Stimulated activated memory B cell treated with anti-CD40 and anti-IgM and Interleukin-4, amounts not matched to agents 10 μg/mL and 1 μg/mL and 100 μg/mL, for 72 hours (primary cell): Measurements from ENCODE around the gene MMP21.

Experiments used
- ATAC-seq: fragments of 150-1000 bp; cut with Tn5 transposase; 2 replicates; pipeline ENCODE4 v1.10.0; 2021
- H3K27ac Mint-ChIP-seq: one replicate; pipeline ENCODE4 v1.8.0; 2022; ENCODE audit warnings: mild to moderate bottlenecking, mixed read lengths
- H3K27me3 Mint-ChIP-seq: one replicate; pipeline ENCODE4 v1.8.0; 2022; ENCODE audit warnings: mixed read lengths
- H3K36me3 Mint-ChIP-seq: one replicate; pipeline ENCODE4 v1.8.0; 2022; ENCODE audit warnings: mixed read lengths
- H3K4me1 Mint-ChIP-seq: one replicate; pipeline ENCODE4 v1.8.0; 2022; ENCODE audit warnings: mixed read lengths
- H3K4me3 Mint-ChIP-seq: one replicate; pipeline ENCODE4 v1.8.0; 2022; ENCODE audit warnings: mild to moderate bottlenecking, moderate library complexity, mixed read lengths
- H3K9me3 Mint-ChIP-seq: one replicate; pipeline ENCODE4 v1.8.0; 2022; ENCODE audit warnings: mixed read lengths

Gene MMP21

DNA sequence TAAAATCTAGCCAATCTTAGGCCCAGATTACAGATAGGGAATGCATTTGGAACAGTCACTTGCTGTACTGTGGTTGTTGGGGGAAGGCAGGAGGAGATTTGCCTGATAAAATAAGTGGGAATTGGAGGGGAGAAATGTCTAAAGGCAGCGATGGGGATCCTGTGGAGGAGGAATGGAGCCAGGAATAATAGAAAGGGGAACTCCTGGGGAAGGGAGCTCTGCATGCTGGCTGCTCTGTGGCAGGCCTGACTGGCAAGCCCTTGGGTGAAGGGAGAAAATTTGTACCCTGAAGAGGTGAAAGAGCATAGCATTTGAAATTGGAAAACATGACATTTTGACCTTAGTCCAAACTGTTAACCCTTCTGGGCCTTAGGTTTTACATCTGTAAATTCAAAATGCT is 13.7 kb downstream of the MMP21 start:
- Mint-ChIP-seq H3K4me3 (no peak overlapping the region), H3K27me3 (no peaks in the 10 kb centered on the region), H3K9me3 (no peaks in the 10 kb centered on the region), H3K27ac (no peak overlapping the region), H3K4me1 (no peaks in the 10 kb centered on the region), H3K36me3 (peaks cover 73% of the 10 kb centered on the region)
- no peak for ATAC-seq

DNA sequence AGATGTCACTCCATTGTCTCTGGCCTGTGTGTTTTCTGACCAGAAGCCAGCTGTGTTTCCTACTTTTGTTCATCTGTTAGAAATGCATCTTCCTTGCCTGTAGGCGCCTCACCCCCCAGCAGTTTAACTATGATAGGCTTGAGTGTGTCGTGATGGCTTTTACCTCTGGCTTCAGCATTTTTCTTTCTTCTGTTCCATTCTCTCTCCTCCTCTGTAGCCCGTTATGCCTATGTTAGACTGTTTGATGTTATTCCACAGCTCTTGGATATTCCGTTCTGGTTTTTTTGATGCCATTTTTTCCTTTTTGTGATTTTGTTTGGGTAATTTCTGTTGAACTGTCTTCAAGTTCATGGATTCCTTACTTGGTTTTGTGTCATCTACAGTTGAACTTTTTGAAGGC is 17.9 kb downstream of the MMP21 start:
- H3K4me3 Mint-ChIP-seq = no peak overlapping the region
- H3K9me3 Mint-ChIP-seq = no peaks in the 10 kb centered on the region
- no peaks in the 10 kb centered on the region for H3K4me1 Mint-ChIP-seq
- no peak overlapping the region for H3K27ac Mint-ChIP-seq
- no peak for ATAC-seq
- H3K27me3 Mint-ChIP-seq = no peaks in the 10 kb centered on the region
- H3K36me3 Mint-ChIP-seq = peaks cover 75% of the 10 kb centered on the region

DNA sequence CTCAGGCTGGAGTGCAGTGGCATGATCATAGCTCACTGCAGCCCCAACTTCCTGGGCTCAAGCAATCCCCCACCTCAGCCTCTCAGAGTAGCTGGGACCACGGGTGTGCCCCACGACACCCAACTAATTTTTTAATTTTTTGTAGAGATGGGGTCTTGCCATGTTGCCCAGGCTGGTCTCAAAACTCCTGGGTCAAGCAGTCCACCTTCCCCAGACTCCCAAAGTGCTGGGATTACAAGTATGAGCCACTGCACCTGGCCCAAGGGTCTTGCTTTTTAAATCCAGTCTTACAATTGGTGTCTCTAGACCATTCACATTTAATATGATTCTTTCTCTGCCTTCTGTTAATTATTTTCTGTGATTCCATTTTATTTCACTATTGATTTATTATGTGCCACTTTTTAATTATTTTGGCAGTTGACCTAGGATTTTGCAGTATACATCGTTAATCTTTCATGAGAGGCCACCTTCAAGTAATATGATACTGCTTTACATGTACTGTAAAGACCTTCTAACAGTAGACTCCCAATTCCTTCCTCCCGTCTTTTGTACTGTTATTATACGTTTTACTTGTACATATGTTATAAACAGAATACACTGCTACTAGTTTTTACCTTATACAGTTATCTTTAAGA is 18.7 kb downstream of the MMP21 start:
- Mint-ChIP-seq H3K27me3 (no peaks in the 10 kb centered on the region), H3K4me3 (no peak overlapping the region), H3K36me3 (peaks cover 76% of the 10 kb centered on the region), H3K4me1 (no peaks in the 10 kb centered on the region), H3K27ac (no peak overlapping the region), H3K9me3 (no peaks in the 10 kb centered on the region)
- no peak for ATAC-seq

DNA sequence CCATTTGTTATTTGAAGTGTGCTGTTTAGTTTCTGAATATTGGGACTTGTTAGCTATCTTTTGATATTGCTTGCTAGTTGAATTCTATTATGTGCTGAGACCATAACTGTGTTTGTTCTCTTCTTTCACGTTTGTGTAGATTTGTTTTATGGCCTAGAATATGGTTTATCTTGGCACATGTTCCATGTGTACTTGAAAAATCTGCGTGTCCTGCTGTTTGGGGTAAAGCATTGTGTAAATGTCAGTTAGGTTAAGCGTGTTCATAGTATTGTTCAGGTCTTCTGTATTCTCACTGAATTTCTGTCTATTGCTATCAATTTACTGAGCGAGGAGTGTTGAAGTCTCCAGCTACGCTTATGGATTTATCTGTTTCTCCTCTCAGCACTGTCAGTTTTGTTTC is 19.4 kb downstream of the MMP21 start:
- ATAC-seq = no peak
- H3K27ac Mint-ChIP-seq = no peak overlapping the region
- no peaks in the 10 kb centered on the region for H3K4me1 Mint-ChIP-seq
- no peak overlapping the region for H3K4me3 Mint-ChIP-seq
- H3K27me3 Mint-ChIP-seq = no peaks in the 10 kb centered on the region
- H3K9me3 Mint-ChIP-seq = no peaks in the 10 kb centered on the region
- H3K36me3 Mint-ChIP-seq = peaks cover 76% of the 10 kb centered on the region

DNA sequence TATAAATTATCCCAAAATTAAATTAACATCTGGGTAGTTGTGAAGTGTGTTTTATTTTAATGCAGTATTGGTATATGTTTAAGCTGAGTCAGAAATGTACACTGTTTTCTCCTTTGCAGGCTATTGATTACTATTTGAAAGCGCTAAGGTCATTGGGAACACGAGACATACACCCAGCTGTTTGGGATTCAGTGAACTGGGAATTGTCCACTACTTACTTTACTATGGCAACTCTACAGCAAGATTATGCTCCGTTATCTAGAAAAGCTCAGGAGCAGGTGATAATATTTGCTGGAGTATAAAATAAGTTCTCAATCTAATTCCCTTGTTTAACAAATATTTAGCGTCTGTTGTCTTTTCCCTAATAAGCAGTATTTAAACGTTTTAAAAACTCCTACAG is 28.2 kb downstream of the MMP21 start:
- Mint-ChIP-seq H3K36me3 (peaks cover 94% of the 10 kb centered on the region), H3K27ac (no peak overlapping the region), H3K9me3 (no peaks in the 10 kb centered on the region), H3K4me3 (no peak overlapping the region), H3K27me3 (no peaks in the 10 kb centered on the region), H3K4me1 (no peaks in the 10 kb centered on the region)
- ATAC-seq = no peak

DNA sequence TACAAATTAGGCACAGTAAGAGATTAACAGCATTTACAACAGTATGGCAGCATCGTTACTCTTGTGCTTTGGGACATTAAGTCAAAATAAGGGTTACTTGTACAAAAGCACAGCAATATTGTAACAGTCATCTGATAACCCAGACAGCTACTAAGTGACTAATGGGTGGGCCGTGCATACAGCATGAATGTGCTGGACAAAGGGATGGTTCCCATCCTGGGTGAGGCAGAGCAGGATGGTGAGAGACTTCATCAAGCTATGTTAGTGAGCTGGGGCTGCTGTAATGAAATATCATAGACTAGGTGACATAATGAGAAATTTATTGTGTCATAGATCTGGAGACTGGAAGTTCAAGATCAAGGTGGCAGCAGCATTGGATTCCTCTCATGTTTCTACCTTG is 30.7 kb downstream of the MMP21 start:
- H3K9me3 Mint-ChIP-seq = no peaks in the 10 kb centered on the region
- H3K4me3 Mint-ChIP-seq = no peak overlapping the region
- no peaks in the 10 kb centered on the region for H3K4me1 Mint-ChIP-seq
- H3K27ac Mint-ChIP-seq = no peak overlapping the region
- ATAC-seq = no peak
- H3K36me3 Mint-ChIP-seq = peaks cover 97% of the 10 kb centered on the region
- no peaks in the 10 kb centered on the region for H3K27me3 Mint-ChIP-seq

DNA sequence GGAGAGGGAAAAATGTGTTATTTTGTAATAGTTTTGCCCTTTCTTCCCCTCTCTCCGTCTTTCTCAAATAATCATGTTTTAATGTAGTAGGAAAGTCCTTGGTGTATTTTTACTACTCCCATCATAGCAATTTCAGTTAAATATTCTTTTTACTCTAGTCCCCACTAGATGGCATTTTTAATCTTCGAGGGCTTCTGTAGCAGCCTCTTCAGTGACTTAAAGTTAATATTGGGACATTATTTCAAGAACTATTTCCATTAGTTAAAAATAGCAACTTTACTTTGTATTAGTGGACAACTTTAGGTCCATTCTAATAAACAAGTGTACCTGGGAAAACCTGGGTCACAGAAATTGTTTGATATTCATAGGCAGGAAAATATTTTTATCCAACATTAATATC is 33.2 kb downstream of the MMP21 start:
- ATAC-seq = no peak
- H3K4me1 Mint-ChIP-seq = no peaks in the 10 kb centered on the region
- H3K36me3 Mint-ChIP-seq = peaks cover 90% of the 10 kb centered on the region
- no peak overlapping the region for H3K27ac Mint-ChIP-seq
- no peaks in the 10 kb centered on the region for H3K9me3 Mint-ChIP-seq
- no peaks in the 10 kb centered on the region for H3K27me3 Mint-ChIP-seq
- no peak overlapping the region for H3K4me3 Mint-ChIP-seq

DNA sequence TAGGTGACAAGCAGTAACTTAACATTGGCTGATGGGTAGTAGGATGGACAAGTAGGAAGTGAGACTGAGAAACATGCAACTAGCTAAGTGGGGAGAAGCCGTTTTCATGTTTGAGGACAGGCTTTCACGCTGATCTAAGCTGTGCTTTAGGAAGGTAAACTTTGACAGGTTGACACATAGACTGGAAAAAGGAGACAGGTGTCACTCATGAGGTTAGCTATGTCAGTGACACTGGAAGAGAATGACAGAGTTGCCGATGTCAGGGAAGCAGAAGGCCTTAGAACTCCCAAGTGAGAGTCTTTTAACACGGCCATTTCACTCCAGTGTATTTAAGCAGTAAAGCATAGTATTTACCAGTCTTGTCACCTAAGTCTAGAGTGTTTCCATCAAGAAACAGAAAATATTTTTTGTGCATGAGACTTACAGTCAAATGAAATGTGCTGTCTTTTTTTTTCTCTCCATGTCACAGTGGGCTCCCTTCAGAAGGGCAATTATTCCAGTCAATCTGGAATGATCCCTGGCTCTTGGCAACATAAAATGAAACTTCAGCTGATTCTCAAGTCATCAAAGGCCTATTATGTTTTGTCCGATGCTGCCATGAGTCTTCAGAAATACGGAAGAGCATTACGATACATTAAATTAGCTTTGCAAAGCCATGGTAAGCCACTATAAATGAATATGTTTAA is 35.5 kb downstream of the MMP21 start:
- no peaks in the 10 kb centered on the region for H3K27me3 Mint-ChIP-seq
- no peak overlapping the region for H3K27ac Mint-ChIP-seq
- H3K36me3 Mint-ChIP-seq = peaks cover 91% of the 10 kb centered on the region
- no peaks in the 10 kb centered on the region for H3K4me1 Mint-ChIP-seq
- H3K9me3 Mint-ChIP-seq = no peaks in the 10 kb centered on the region
- no peak overlapping the region for H3K4me3 Mint-ChIP-seq
- no peak for ATAC-seq

DNA sequence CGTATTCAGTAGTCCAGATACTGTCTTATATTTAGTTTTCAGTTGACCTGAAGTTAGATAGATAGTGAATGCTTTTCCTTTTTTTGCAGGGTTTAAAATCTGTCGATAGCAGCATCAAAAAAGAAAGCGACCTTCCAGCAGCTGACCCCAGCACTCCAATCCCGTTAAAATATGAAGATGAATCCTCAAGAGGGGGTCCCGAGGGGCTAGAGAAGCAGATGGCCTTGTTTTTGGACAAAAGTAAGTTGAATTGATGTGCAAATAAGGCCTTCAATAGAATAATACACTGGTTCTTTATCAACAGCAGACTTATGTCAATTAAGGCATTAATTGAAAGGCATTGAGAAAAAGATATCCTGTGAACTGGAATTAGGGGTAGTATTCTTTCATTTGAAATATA is 37.4 kb downstream of the MMP21 start:
- no peak overlapping the region for H3K27ac Mint-ChIP-seq
- peaks cover 78% of the 10 kb centered on the region for H3K36me3 Mint-ChIP-seq
- H3K4me1 Mint-ChIP-seq = no peaks in the 10 kb centered on the region
- no peaks in the 10 kb centered on the region for H3K27me3 Mint-ChIP-seq
- ATAC-seq = no peak
- H3K4me3 Mint-ChIP-seq = no peak overlapping the region
- H3K9me3 Mint-ChIP-seq = no peaks in the 10 kb centered on the region

DNA sequence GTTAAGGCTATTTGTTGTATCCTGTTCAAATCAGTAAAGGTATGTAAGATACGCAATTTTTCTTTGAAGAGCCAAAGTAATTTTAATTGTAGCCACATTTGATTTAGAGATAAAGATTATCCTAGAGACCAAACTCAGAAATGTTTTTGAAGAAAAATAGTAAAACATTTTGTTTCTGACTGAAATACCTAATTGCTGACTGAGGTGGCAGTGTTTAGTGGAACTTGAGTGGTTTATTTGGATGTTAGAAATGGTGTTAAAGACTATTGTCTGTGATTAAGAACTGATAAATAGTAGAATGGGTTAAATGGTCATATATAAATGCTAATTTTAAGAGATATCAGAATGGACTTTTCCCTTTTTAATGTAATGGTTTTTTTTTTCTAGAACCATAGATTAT is 40.8 kb downstream of the MMP21 start:
- Mint-ChIP-seq H3K36me3 (peaks cover 77% of the 10 kb centered on the region), H3K27me3 (no peaks in the 10 kb centered on the region), H3K9me3 (no peaks in the 10 kb centered on the region), H3K27ac (no peak overlapping the region), H3K4me3 (no peak overlapping the region), H3K4me1 (no peaks in the 10 kb centered on the region)
- ATAC-seq = no peak

DNA sequence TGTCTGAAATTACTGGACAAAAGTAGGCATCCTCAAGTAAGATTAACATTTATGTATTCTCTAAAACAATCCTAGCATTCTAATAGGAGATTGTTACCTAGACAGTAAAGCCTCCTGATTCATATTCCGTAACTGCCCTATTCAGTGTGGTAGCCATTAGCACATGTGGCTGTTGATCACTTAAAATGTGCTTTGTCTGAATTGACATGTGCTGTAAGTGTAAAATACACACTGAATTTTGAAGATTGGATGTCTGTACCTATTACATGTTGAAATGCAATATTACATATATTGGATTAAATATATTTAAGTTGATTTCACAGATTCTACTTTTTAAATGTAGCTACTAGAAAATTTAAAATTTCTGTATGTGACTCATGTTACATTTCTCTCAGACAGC is 41.5 kb downstream of the MMP21 start:
- Mint-ChIP-seq H3K27ac (no peak overlapping the region), H3K36me3 (peaks cover 77% of the 10 kb centered on the region), H3K27me3 (no peaks in the 10 kb centered on the region), H3K4me1 (no peaks in the 10 kb centered on the region), H3K9me3 (no peaks in the 10 kb centered on the region), H3K4me3 (no peak overlapping the region)
- ATAC-seq = no peak

DNA sequence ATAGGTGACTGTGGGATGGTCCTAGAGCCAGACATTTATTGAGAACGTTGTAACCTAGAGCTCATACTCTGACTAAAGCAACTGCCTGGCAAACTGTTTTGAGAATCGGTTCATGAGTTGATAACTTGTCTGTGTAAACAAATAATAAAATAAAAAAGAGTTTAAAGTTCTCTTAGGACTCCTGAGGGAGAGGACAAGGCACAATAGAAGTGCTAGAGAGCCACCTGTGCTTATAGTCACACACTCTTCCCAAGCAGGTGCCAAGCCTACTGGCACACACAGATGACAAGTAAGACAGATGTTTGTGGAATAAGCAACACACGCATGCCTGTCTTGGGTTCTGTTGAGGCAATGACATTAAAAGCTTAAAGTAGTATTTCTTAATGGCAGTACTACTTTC is 48.2 kb downstream of the MMP21 start:
- Mint-ChIP-seq H3K4me3 (no peak overlapping the region), H3K27ac (no peak overlapping the region), H3K4me1 (peaks cover 6% of the 10 kb centered on the region), H3K36me3 (peaks cover 73% of the 10 kb centered on the region), H3K9me3 (no peaks in the 10 kb centered on the region), H3K27me3 (no peaks in the 10 kb centered on the region)
- ATAC-seq = no peak

DNA sequence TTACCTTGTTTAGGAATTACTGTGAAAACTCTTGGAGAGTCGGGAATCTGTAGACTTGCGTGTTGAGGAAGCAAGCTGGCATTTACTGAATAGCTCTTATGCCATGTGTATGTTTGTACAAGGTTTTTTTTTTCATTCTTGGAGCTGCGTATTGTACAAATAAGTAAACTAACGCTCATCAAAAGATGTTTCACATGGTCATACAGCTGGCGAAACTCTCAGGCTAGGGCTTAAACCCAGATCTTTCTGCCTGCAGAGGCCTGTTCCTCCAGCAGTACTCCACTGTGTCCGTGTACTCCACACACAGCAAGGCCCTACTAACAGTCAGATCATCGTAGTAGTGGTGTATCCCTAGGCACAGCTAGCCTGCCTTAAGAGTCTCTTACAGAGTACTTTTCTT is 48.7 kb downstream of the MMP21 start:
- Mint-ChIP-seq H3K27ac (no peak overlapping the region), H3K36me3 (peaks cover 68% of the 10 kb centered on the region), H3K4me1 (peaks cover 6% of the 10 kb centered on the region), H3K9me3 (no peaks in the 10 kb centered on the region), H3K4me3 (no peak overlapping the region), H3K27me3 (no peaks in the 10 kb centered on the region)
- ATAC-seq = no peak

DNA sequence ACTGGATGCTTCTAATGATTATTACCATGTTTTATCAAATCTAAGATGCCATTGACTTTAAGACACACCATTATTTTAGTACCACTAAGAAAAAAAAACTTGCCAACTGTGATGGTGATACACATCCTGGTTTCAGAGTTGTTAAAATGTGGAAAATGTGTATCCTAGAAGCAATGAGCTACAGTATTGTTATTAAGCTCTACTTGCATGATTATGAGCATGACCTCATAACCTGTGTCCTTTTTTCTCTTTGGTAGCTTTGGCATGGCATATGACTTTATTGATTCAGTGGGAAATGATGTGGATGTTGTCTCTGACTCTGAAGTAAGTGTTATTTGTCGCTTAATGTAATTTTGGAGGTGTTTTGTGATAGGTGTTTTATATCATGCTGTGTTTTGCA is 52.8 kb downstream of the MMP21 start:
- H3K27me3 Mint-ChIP-seq = no peaks in the 10 kb centered on the region
- peaks cover 6% of the 10 kb centered on the region for H3K4me1 Mint-ChIP-seq
- H3K4me3 Mint-ChIP-seq = no peak overlapping the region
- no peaks in the 10 kb centered on the region for H3K9me3 Mint-ChIP-seq
- ATAC-seq = no peak
- peaks cover 38% of the 10 kb centered on the region for H3K36me3 Mint-ChIP-seq
- H3K27ac Mint-ChIP-seq = no peak overlapping the region

DNA sequence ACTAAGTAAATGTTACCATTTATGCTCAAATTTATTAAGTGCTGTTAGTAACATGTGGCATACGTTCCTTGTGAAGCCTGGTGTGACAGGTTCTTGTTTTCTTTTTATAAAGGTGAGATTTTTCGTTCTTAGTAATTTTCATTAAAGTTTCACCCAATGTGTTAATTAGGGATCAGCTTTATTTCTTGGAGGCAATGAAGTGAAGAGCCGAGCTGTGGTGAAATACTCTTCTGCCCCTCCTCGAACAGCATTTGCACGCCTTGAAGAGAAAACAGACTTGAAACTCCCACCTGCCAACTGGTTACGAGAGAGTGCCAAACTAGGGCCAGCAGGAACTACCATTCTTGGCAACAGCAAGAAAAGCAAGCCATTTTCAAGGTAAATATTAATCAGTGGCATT is 54.6 kb downstream of the MMP21 start:
- no peaks in the 10 kb centered on the region for H3K9me3 Mint-ChIP-seq
- H3K27ac Mint-ChIP-seq = no peak overlapping the region
- H3K4me1 Mint-ChIP-seq = peaks cover 6% of the 10 kb centered on the region
- H3K36me3 Mint-ChIP-seq = peaks cover 34% of the 10 kb centered on the region
- peak overlapping the region; percentile 23 for H3K4me3 Mint-ChIP-seq
- no peak for ATAC-seq
- no peaks in the 10 kb centered on the region for H3K27me3 Mint-ChIP-seq

DNA sequence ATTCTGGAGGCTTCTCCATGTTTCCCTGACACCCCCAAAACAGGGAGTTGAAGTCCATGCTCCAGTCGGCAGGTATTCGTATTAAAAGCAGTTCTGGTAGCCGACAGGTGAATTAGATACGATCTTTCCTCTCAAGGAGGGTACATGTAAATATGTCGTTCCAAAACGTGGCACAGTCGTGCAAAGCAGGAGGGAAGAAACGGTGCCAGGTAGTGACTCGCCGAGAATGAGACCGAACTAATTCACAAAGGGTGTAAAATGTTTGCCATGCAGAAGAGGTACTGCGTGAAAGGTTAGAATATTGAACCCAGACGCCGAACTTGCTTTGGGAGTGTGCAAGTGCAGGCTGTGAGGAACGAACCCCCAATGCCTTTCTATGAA is 55.6 kb downstream of the MMP21 start:
- H3K9me3 Mint-ChIP-seq = no peaks in the 10 kb centered on the region
- no peaks in the 10 kb centered on the region for H3K27me3 Mint-ChIP-seq

More for the DNA sequence above, 55.6 kb downstream of the MMP21 start:
- H3K27ac Mint-ChIP-seq = peak overlapping the region; percentile 97
- no peak for ATAC-seq
- peaks cover 24% of the 10 kb centered on the region for H3K36me3 Mint-ChIP-seq
- peak overlapping the region; percentile 94 for H3K4me3 Mint-ChIP-seq
- H3K4me1 Mint-ChIP-seq = peaks cover 6% of the 10 kb centered on the region
